NCI-H1930 (cell line): ENCODE data around the gene ADI1.

Source experiments
- DNase-seq, 2 experiments: peaks; one replicate each; lab custom pipeline; 2025; lab: John Stamatoyannopoulos, UW

The ADI1 gene, protein sequence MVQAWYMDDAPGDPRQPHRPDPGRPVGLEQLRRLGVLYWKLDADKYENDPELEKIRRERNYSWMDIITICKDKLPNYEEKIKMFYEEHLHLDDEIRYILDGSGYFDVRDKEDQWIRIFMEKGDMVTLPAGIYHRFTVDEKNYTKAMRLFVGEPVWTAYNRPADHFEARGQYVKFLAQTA

DNA sequence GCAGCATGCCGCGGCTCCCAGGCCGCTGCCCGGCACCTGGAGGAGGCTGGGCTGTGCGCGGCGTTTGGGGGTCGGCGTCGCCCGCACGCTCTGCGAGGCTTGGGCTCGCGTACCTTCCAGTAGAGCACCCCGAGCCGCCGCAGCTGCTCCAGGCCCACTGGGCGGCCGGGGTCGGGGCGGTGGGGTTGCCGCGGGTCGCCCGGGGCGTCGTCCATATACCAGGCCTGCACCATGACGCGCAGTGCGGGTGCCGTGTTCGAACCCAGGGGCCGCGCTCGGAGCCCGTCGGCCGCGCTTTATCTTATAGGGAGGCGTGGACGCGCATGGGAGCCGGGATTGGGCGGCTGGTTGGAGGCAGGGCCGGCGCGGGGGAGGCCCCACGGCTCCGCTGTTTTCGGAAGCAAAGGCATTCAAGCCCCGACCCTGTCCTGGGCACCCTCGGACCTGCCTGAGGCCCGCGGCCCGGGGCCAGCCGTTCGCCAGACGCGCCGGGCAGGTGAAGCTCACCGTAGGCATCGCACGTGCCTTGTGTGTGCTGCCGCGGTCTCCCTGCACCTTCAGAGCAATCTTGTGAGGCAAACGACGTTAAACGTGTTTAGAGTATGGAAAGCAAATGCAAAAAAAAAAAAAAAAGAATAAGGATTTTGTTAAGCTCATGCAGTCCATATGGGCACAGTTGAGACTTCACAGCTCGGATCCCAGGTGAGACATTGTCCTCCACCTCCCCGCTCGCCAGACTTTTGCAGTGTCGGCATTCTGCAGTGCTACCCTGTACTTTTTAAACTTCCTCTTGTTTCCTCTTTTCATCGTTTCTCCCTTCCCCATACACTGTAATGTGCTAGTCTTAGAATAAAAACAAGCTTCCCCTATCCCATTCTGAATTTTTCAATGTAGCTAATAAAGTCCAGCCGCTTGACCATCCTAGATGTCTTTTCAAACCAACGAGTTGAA is at the start of gene ADI1:
ADI1 (minus strand) TSS at position 277 of the 951 bp plus-strand sequence; CDS start at position 233, 44 bp downstream.
- DNase-seq, result peak; percentile 55 to 66

DNA sequence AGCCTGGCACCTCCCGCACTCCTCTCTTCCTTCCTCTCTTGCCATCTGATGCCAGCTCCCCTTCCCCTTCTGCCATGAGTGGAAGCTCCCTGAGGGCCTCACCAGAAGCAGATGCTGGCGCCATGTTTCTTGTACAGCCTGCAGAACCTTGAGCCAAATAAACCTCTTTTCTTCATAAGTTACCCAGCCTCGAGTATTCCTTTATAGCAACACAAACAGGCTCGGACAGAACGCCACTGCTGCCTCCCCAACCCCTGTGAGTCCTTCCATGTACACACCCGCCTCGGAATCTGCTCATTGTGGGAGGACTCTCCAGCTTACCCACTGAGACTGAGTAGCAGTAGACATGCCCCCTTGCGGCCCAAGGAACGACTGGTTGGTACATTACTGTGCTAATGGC is 47.5 kb upstream of the ADI1 start:
- DNase-seq, result no peak

DNA sequence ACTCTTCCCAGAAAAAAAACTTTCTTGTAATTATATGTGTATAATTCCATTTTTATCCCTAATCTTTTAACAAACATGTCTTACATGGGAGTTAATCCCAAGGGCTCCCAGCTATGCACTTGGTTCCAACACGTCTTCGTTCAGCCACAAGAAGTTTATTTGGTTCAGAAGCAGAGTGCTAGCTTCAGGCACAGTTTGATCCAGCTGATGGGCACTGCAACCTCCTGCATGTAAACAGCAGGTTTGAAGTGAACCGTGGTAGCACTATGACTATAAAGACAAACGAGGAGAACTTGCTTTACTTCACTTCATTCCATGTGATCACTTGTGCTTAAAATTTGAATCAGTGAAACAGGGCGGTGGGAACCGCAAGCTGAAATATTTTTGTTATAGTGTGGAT is 45.8 kb upstream of the ADI1 start:
- no peak for DNase-seq

DNA sequence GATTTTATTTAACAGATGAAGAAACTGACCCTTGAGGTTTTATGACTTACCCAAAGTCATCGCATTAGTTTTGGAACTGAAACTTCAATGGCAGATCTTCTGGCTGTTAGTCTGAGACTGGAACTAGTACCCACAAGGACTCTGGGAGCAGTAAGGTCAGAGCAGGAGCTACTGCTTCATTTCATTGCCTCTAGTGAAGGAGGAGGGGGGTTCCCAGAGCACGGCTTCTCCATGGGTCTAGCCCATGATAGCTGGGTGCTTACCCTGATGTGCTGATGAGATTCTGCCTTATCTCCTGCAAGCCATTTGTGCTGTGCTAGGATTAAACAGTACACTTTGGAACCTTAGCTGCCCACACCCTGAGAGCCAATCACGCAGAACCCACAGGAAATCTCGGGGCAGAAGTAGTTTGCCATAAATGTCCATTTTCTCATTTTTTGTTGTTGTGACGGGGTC is 44.2 kb upstream of the ADI1 start:
- DNase-seq, result no peak

DNA sequence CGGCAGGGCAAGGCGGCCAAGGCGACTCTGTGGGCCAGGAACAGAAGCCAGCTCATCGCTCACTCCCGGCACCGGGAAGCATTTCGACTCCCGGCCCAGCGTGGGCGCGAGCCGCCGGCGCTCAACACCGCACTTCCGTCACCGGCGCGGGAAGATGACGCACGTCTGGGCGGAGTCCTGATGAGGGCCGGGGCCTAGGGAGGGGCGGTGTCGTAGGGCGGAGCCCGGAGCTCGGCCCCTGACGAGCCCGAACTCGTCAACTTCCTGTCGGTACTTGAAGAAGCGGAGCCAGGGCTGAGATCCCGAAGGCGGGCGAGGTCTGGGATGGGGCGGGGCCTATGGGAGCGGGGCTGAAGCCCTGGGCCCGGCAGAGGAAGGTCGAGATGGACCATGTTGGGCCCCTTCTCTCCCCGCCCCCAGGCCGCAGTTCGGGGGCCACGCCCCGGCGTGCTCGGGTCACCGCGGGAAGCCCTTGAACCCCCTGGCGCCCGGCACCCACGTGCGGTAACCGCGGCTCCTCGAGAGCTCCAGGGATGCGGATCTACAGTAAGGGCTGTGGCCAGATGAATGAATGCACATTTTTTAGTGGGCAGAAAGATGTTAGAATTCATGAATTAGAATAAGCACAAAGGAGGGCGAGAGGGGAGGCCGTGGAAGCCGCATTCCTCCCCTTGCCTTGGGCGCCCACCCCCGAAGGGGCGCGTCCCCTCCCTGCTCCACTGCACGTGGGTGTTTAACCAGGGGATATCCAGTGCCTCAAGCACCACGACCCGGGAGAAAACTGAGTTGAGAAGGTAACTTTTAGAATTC is 39.1 kb upstream of the ADI1 start, which contains the start of gene RNASEH1:
RNASEH1 (minus strand) TSS at position 129 of the 810 bp plus-strand sequence; CDS start at position 56, 73 bp downstream.
- DNase-seq, result peak; percentile 93 to 96

DNA sequence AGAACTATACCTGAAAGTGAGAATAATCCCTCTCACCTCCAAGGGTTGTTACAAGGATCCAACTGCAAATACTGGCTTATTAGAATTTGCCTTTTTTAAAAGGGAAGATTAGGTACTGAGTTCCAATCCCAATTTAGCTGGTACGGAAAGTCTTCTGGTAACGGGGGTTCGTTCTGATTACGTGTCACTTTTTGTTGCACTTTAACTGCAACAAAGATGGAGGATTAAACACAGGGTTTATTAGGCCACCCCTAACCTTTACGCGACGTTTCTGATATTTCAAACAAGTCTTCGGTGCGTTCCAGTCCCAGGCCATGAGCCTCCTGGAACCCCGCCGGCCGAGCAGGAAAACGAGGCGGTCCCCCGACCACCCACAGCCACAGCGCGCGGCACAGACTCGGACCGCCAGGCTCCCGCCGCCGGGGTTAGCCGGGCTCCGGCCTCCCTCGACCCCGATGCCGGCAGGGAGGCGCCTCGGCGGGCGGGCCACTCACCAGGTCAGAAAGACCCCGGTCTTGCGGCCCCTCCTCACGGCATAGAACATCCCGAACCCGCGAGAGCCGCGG is 38.4 kb upstream of the ADI1 start:
- DNase-seq, result no peak

DNA sequence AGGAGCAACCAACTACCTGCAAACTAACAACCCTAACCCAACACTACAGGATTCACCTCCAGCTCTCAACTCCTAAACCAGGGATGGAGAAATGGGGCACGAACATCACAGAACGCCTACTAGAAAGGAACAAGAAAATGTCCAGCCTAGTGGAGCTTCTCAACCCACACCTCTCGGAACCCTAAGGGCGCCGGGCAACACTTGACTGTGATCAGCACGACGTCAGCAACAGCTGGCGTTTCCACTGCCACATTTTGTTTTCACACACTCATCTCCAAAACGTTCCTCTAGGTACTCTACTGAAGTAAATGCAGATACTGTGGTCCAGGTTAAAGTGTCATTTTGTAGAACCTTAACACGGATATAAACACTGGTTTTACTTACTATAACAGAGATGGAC is 34.6 kb upstream of the ADI1 start:
- no peak for DNase-seq

DNA sequence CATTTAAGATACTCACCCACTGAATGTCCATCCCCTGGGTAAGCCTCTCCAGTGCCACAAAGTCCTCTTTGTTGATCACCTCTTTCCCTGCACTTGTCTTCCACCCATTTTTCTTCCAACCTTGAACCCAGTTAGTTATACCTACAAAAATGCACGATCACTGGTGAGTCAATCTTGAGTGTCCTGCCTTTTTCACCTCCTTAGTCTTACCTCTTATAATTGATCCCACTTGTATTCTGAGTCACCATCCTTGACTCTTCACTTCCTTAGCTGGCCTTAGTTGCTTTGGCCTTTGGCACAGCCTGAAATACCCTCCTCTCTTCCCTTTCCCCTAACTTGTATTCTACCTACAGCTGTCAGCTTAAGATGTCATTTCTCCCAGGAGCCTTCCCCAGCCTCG is 28.6 kb upstream of the ADI1 start:
- no peak for DNase-seq

DNA sequence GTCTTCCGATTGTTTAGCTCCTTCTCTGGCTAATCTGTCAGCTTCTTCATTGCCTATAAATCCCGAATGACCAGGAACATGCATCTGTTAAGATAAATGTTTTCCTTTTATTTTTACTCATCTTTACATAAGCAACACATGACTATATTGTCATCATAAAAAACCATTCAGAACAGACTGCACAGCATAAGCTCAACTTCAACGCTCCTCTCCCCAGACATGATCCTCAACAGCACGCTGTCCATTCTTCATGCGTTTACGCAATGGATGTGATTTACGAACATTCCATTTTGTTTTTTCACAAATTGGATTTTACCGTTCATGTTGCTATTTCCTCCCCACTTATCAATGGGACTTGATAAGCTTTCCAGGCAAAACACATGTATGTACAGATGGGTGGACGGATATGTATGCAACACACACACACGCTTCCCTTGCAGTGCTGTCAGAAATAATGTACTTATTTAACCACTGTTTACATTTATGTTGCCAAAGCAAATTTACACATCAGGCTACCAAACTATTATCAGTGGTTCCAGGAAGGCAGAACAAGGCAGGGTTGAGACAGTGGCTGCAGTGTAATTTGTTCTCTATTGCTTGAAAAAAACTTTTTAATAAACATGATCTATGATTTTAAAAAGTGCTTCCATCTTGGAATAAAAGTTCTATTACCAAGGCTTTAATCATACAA is 26.6 kb upstream of the ADI1 start:
- DNase-seq, result no peak

DNA sequence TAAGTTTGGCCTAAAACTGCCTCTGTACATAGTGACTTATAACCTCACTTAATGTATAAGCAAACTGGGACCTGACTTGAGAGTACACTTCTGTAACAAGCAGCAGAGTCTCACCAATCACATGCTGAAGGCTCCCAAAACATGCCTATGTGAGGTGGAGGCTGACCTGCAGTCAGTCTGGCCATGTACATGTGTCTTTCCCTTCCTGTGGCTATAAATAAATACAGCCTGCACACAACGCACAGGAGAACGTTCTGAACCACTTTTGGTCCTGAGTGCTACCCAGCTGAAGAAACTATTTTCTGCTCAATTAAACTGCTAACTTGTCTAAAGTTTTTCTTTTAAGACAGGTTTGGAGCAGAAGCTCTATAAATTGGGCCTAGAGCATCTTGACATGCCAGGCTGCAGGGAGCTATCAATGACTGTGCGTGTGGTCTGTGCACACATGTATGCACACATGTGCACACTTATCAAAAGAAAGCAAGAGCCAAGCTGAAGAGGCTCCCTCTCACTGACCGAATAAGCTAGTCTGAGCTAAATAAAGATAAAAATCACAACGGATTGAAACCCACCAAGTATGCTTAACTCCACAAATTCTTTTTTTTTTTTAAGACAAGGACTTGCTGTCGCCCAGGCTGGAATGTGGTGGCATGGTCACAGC is 23.8 kb upstream of the ADI1 start:
- DNase-seq, result no peak

DNA sequence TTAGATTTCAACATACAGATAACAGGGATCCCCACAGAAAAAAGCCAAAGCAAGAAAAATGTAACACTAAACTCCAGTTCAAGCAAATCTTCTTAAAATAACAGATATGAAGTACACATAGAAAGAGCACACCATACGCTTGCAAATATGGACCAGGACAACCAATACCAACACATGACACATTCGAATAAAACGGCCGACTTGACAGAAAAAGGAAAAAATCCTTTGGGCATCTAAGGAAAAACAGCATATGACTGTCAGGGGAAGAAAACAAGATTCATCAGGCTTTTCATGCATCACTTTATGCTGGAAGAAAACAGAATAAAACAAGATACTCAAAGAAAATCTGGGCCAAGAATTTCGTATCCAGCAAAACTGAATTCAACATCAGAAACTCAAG is 22.8 kb upstream of the ADI1 start:
- no peak for DNase-seq

DNA sequence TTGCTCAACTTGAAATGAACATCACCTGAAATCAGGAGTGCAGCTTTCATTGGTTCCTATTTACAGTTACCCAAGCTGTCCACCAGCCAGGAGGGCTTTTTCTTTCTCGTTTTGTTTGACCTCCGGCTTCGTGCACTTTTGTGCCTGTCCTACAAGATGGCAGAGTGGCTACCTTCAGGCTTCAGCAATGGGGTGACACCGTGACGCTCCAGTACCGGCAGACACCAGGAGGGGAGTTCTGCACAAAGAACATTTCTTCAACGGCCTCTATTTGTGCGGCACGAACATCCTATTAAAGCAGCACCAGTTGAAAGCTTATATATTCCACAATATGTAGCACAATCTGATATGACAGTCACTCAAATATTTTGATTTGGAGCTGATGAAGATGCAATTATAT is 20.5 kb upstream of the ADI1 start:
- DNase-seq, result no peak

DNA sequence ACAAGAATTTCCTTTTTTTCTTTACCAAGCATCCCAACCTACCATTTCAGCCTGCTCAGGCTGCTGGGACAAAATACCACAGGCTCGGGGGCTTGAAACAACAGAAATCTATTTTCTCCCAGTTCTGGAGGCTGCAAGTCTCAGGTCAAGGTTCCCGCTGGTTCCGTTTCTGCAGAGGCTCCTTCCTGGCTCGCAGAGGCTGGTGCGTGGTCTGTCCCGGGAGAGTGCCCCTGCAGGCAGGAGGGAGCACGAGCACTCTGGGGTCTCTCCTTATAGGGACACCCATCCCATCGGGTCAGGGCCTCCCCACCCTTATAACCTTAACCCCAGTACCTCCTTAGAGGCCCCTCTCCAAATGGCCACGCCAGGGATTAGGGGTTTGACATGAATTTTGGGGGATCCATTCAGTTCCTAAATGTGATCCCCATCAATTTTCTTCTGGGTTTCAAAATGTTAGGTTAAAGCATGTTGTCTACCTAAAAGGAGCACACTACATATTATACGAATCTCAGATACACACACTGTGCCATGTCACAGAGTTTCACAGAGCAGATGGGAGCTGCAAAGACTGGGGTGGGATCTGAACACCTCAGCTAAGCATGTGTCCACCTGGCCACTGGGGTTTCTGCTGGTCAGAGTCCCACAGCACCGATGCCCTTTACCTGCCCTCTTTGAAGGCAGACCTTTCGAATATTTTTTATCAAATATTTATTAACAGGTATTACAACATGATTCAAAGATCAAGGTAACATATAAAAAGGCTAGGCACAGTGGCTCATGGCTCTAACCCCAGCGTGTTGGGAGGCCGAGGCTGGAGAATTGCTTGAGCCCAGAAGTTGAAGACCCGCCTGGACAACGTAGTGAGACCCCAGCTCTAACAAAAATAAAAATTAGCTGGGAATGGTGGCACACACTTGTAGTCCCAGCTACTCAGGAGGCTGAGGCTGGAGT is 17.6 kb upstream of the ADI1 start:
- DNase-seq, result no peak

DNA sequence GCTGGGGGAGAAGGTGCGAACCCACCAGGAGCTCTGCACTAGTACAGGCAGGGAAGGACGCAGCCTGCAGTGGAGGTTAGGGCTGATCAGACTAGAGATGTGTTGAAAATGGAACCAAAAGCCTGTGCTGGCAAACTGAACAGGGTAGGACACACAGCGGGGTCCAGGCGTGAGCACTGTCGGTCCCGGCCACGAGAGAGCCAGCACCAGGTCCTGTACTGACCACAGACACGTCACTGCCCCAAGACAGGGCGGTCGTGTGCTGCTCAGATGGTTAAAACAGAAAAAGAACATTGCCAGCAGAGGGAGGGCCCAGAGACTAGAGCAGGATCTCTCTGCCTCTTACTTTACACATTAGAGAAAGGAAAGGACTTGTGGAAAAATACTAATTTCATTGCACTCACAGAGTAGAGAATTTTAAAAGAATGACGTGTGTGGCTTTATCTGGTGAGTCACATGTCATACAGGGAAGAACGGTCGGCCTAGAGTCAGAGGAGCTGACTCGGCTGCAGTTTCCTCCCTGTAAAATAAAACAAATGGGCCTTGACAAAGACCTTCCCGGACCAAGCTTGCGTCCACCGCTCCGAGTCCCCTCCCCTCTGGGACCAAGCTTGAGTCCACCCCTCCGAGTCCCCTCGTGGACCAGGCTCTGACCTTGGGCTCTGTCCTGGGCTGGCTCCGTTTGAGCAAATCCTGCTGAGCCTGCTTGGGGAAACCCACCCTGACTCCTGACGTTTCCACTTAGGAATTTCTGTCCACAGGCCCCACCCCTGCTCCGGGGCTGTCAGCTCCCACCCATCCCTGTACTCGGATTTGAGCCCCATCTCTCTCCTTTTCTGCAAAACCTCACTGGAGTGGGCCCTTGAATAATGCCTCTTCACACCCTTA is 16.7 kb upstream of the ADI1 start:
- DNase-seq, result no peak

DNA sequence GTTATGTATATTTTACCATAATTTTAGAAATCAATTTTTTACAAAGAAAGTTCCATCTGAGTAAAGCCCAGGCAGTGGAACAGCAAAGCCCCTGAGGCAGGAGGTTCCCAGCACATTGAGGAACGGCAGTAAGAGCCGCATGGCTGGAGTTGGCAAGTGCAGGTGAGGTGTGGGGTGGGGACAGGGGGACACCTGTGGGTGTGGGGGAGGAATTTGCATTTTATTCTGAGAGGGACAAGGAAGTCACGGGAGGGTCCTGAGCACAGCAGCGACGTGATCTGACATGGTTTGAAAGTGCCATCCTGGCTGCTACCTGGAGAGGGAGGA is 16.1 kb upstream of the ADI1 start:
- no peak for DNase-seq

DNA sequence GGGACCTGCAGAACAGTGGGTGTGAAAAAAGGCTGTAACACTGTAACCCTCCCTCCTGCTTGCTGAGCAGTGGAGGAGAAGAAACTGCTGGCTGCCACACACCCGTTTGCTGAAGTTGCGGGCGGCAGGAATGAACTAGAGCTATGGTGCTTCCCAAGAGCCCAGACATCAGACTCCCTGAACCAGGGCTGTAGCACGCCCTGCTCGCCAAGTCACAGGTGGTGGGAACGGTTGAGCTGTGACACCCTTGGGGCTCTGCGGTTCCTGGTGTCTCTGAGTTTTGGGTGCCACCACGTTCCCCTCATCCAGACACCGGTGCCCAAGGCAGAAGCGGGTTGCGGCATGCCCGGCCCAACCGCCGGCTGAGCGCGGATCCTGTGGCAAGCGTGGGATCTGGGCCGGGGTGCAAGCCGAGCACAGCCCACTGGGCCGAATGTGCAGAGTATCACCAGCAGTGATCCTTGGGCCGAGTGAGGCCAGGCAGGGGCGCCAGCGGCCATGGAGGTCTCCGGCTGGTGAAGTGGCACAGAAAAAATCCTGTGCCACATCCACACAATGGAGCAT is 15.0 kb upstream of the ADI1 start:
- DNase-seq, result no peak

DNA sequence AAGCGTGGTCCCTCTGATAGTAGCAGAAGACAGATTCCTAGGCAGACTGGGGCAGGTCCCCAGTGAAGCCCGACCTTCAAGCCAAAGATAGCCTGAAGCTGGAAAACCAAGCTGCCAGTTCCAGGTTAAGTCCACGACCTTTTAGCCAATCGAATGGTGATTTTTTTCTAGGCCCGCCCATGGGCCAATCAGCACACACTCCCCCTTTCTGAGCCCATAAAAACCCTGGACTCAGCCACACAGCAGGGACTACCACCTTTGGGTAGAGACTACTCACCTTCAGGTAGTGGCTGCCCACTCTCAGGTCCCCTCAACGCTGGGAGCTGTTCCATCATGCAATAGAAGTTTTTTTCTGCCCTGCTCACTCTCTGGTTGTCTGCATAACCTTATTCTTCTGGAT is 14.5 kb upstream of the ADI1 start:
- DNase-seq, result no peak

DNA sequence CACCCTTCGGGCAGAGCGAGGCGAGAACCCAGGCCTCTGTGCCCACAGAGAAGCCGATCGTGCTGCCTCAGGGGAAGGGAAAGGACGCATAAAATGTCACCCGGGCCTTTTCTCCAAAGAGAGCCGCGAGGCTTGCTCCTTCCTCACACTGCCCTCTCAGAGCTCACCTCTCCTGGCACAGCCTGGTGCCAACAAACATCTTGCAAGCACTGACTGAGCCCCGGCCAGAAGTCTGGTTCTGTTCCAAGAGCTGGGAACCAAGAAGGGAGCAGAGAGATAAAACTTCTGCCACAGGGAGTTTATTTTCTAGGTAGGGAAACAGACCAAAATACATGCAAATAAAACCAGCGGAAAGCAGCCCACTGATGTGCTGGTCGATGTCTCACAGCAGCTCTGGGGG is 13.6 kb upstream of the ADI1 start:
- DNase-seq, result no peak
